ENCODE measurements around the gene CLSTN1.

DNA sequence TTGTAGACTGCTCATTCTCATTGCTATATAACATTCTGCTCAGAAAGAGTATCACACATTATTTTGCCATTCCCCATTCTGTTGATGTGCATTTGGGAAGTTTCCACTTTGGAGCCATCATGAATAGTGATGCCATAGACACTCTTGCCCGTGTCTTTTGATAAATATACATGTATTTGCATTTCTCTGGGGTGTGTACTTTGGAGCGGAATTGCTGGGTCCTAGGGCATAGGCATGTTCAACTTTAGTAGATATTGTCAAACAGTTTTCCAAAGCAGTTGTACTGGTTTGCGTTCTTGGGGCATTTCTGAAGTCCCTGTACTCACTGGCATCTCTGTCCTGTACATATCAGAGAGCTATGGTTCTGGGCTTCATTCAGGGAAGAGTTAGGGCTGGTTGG lies 120.1 kb downstream of the CLSTN1 start:
- TF ChIP-seq POLR2A (IDR thresholded peaks at IDR 0.05; ENCODE audit: low read depth, low read length) (no peak), POLR2AphosphoS5 (IDR thresholded peaks at IDR 0.05; ENCODE audit: low read depth, low read length) (no peak), TAF1 (IDR thresholded peaks at IDR 0.05; ENCODE audit: low read depth, low read length) (no peak), SPI1 (IDR thresholded peaks at IDR 0.05; ENCODE audit: low read depth, low read length) (no peak), POU2F2 (IDR thresholded peaks at IDR 0.05; ENCODE audit: low read depth, low read length) (no peak)
